Mesothelial cell of epicardium (in vitro differentiated cells): ENCODE results near the gene ASB6. TPM values are rescaled to one million over a fixed set of nuclear protein-coding genes. Genes with fewer than 3 reads are reported as not detected.

Source experiments
- DNase-seq, 2 experiments: peaks; one replicate each; pipeline ENCODE4 v3.0.0; 2021; ENCODE audit warnings: low spot score in 2 of 2; ENCODE audit not compliant: unreplicated experiment in 2 of 2
- H3K27ac Mint-ChIP-seq: 2 replicates; pipeline ENCODE4 v1.8.0; 2021; ENCODE audit warnings: mixed read lengths
- H3K27me3 Mint-ChIP-seq: 2 replicates; pipeline ENCODE4 v1.8.0; 2021; ENCODE audit warnings: low read depth, mixed read lengths
- H3K36me3 Mint-ChIP-seq: 2 replicates; pipeline ENCODE4 v1.8.0; 2021; ENCODE audit warnings: mixed read lengths
- H3K4me1 Mint-ChIP-seq: 2 replicates; pipeline ENCODE4 v1.8.0; 2021; ENCODE audit warnings: mixed read lengths
- H3K4me3 Mint-ChIP-seq: 2 replicates; pipeline ENCODE4 v1.8.0; 2021; ENCODE audit warnings: mild to moderate bottlenecking, moderate library complexity, mixed read lengths
- H3K9me3 Mint-ChIP-seq: 2 replicates; pipeline ENCODE4 v1.8.0; 2021; ENCODE audit warnings: mixed read lengths
- CTCF ChIP-seq: fragments of 200-600 bp; sonication (generic); IDR thresholded peaks from one replicate; pipeline ENCODE4 v1.5.0; 2021; ENCODE audit warnings: antibody characterized with exemption; ENCODE audit not compliant: unreplicated experiment
- total RNA-seq: library from RNA; stranded (reverse); gene quantifications from 3 replicates; pipeline ENCODE4 v1.2.1, GENCODE V29; 2021

Gene ASB6
- total RNA-seq = 24.5 to 26.2 TPM (median 24.6 TPM) in 3 replicates

- peak; percentile 99 for TF ChIP-seq CTCF
- peak within 1 kb of the TSS; percentile 70 for H3K4me3 Mint-ChIP-seq
- H3K27me3 Mint-ChIP-seq = no peaks in the 10 kb centered on the region
- peaks cover 12% of the 10 kb centered on the region for H3K36me3 Mint-ChIP-seq
- peak; percentile 94 to 99 for DNase-seq
- H3K9me3 Mint-ChIP-seq = peaks cover 6% of the 10 kb centered on the region
- H3K4me1 Mint-ChIP-seq = peaks cover 26% of the 10 kb centered on the region
- peak within 1 kb of the TSS; percentile 92 for H3K27ac Mint-ChIP-seq
These were observed at the start of gene ASB6 for GRCh38 chr9:129641750-129642585. TSS of gene ASB6 (minus strand) at chr9:129642151. CDS start at chr9:129641999, 152 bp downstream.

GRCh38 chr9:129688285-129689043 lies 46.5 kb upstream of the ASB6 start:
- Mint-ChIP-seq H3K27me3 (peaks cover 16% of the 10 kb centered on the region), H3K9me3 (no peaks in the 10 kb centered on the region), H3K27ac (no peak overlapping the region), H3K36me3 (no peaks in the 10 kb centered on the region), H3K4me3 (no peak overlapping the region), H3K4me1 (no peaks in the 10 kb centered on the region)
- TF ChIP-seq CTCF = no peak
- DNase-seq = no peak

- Mint-ChIP-seq H3K36me3 (no peaks in the 10 kb centered on the region), H3K9me3 (no peaks in the 10 kb centered on the region), H3K27me3 (peaks cover 16% of the 10 kb centered on the region), H3K4me3 (no peak overlapping the region), H3K27ac (no peak overlapping the region), H3K4me1 (no peaks in the 10 kb centered on the region)
- no peak for DNase-seq
- TF ChIP-seq CTCF = no peak
These were observed 45.4 kb upstream of the ASB6 start for GRCh38 chr9:129687391-129687790.

GRCh38 chr9:129686736-129687135 lies 44.8 kb upstream of the ASB6 start:
- Mint-ChIP-seq H3K36me3 (no peaks in the 10 kb centered on the region), H3K27me3 (peaks cover 18% of the 10 kb centered on the region), H3K27ac (no peak overlapping the region), H3K4me1 (no peaks in the 10 kb centered on the region), H3K9me3 (no peaks in the 10 kb centered on the region), H3K4me3 (no peak overlapping the region)
- DNase-seq = no peak
- TF ChIP-seq CTCF = no peak

GRCh38 chr9:129685933-129686259 lies 43.9 kb upstream of the ASB6 start:
- no peak overlapping the region for H3K4me3 Mint-ChIP-seq
- no peaks in the 10 kb centered on the region for H3K4me1 Mint-ChIP-seq
- H3K27ac Mint-ChIP-seq = no peak overlapping the region
- no peak for TF ChIP-seq CTCF
- no peaks in the 10 kb centered on the region for H3K9me3 Mint-ChIP-seq
- peaks cover 18% of the 10 kb centered on the region for H3K27me3 Mint-ChIP-seq
- no peaks in the 10 kb centered on the region for H3K36me3 Mint-ChIP-seq
- DNase-seq = no peak
